Endodermal cell (in vitro differentiated cells): ENCODE data around the gene CDON. TPM values are rescaled to one million over a fixed set of nuclear protein-coding genes. Genes with fewer than 3 reads are reported as not detected.

Source experiments
- DNase-seq: peaks from one replicate; pipeline ENCODE4 v3.0.0-alpha.2; 2017
- H3K27ac ChIP-seq: 2 replicates; pipeline ENCODE4 v1.5.1; 2013; ENCODE audit warnings: mild to moderate bottlenecking, low read depth, low read length, moderate library complexity
- H3K27me3 ChIP-seq: 2 replicates; pipeline ENCODE4 v1.6.1; 2013; ENCODE audit warnings: mild to moderate bottlenecking, low read length, moderate library complexity; ENCODE audit not compliant: insufficient read depth, control insufficient read depth, poor library complexity, severe bottlenecking
- H3K36me3 ChIP-seq: 2 replicates; pipeline ENCODE4 v1.7.0; 2013; ENCODE audit warnings: mild to moderate bottlenecking, low read length, moderate library complexity; ENCODE audit not compliant: control insufficient read depth, insufficient read depth
- H3K4me1 ChIP-seq: one replicate; pipeline ENCODE4 v1.7.0; 2013; ENCODE audit warnings: low read length; ENCODE audit not compliant: control insufficient read depth, insufficient read depth
- H3K4me3 ChIP-seq: 2 replicates; pipeline ENCODE4 v1.5.1; 2013; ENCODE audit warnings: mild to moderate bottlenecking, low read length, moderate library complexity
- H3K9ac ChIP-seq: 2 replicates; pipeline ENCODE4 v1.6.1; 2013; ENCODE audit warnings: mild to moderate bottlenecking, low read length, moderate library complexity; ENCODE audit not compliant: poor library complexity, severe bottlenecking; ENCODE audit errors: extremely low read depth
- H3K9me3 ChIP-seq: 2 replicates; pipeline ENCODE4 v1.6.1; 2013; ENCODE audit warnings: mild to moderate bottlenecking, low read length, moderate library complexity; ENCODE audit not compliant: control insufficient read depth
- H3K27ac Mint-ChIP-seq: 2 replicates; pipeline ENCODE4 v1.8.0; 2020; ENCODE audit warnings: mixed read lengths
- H3K27me3 Mint-ChIP-seq: 2 replicates; pipeline ENCODE4 v1.8.0; 2021; ENCODE audit warnings: mild to moderate bottlenecking, mixed read lengths; ENCODE audit not compliant: insufficient read depth
- H3K36me3 Mint-ChIP-seq: 2 replicates; pipeline ENCODE4 v1.8.0; 2020; ENCODE audit warnings: low read depth, mixed read lengths
- H3K4me1 Mint-ChIP-seq: 2 replicates; pipeline ENCODE4 v1.8.0; 2020; ENCODE audit warnings: mixed read lengths
- H3K4me3 Mint-ChIP-seq: 2 replicates; pipeline ENCODE4 v1.8.0; 2020; ENCODE audit warnings: mild to moderate bottlenecking, moderate library complexity, mixed read lengths
- H3K9me3 Mint-ChIP-seq: 2 replicates; pipeline ENCODE4 v1.8.0; 2020; ENCODE audit warnings: mild to moderate bottlenecking, mixed read lengths
- WGBS, 2 experiments: methylation state at CpG; one replicate each; pipeline versions ENCODE4 v1.1.5 to v1.1.7; 2013; ENCODE audit warnings: missing lambda C conversion rate in 2 of 2, mixed read lengths in 1 of 2; ENCODE audit not compliant: insufficient coverage in 1 of 2, insufficient read length in 1 of 2; 5-methylcytosine and 5-hydroxymethylcytosine counted together
- total RNA-seq, 2 donors: library from RNA; stranded (reverse); fragmentation: NEBNext Ultra II Directional in 1 of 2; extraction: Animal tissue kit (Norgen Biotek cat#: 25700) in 1 of 2; gene quantifications; 2 replicates in 1 of 2; 3 replicates in 1 of 2; pipeline ENCODE4 v1.2.1, GENCODE V29; 2021
- TF ChIP-seq, protein P1 (sequence below): fragments of 200-600 bp; sonication (generic); conservative IDR thresholded peaks from 2 replicates; pipeline ENCODE4 v1.5.0; 2021; ENCODE audit warnings: antibody characterized with exemption, mild to moderate bottlenecking

CDON gene
- total RNA-seq, 2 donors from 2014 or later = 19.2 to 24.5 TPM

DNA sequence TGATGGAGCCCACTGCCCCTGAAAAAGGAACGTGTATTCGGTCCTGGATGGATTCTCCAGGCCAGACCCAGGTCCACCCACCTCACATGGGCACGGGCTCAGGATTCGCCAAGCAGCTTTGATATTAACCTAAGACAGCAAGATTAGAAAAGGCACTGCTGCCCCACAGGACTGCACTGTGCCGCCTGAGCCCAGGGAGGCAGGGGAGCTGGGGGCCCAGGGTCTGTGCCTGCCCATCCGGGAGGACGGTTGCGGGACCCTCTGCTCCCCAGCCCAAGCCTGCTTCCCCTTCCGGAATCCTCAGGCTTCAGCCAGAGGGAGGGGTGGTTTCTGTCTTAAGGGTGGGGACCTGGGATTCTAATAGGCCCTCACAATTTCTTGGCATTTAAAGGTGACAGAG, 130.4 kb downstream of the CDON start:
- Mint-ChIP-seq H3K4me1 (peaks cover 13% of the 10 kb centered on the region), H3K36me3 (no peaks in the 10 kb centered on the region), H3K9me3 (no peaks in the 10 kb centered on the region), H3K27ac (no peak overlapping the region), H3K27me3 (peaks cover 5% of the 10 kb centered on the region), H3K4me3 (no peak overlapping the region)
- Histone ChIP-seq H3K36me3 (no peaks in the 10 kb centered on the region), H3K27me3 (peaks cover 18% of the 10 kb centered on the region), H3K4me3 (no peak overlapping the region), H3K9ac (no peak overlapping the region), H3K27ac (no peak overlapping the region), H3K4me1 (no peaks in the 10 kb centered on the region), H3K9me3 (no peaks in the 10 kb centered on the region)
- WGBS, 2 experiments = 78 to 86% methylated on average over 6 to 9 of the region's 9 CpGs
- no peak for DNase-seq
- TF ChIP-seq, protein P1, sequence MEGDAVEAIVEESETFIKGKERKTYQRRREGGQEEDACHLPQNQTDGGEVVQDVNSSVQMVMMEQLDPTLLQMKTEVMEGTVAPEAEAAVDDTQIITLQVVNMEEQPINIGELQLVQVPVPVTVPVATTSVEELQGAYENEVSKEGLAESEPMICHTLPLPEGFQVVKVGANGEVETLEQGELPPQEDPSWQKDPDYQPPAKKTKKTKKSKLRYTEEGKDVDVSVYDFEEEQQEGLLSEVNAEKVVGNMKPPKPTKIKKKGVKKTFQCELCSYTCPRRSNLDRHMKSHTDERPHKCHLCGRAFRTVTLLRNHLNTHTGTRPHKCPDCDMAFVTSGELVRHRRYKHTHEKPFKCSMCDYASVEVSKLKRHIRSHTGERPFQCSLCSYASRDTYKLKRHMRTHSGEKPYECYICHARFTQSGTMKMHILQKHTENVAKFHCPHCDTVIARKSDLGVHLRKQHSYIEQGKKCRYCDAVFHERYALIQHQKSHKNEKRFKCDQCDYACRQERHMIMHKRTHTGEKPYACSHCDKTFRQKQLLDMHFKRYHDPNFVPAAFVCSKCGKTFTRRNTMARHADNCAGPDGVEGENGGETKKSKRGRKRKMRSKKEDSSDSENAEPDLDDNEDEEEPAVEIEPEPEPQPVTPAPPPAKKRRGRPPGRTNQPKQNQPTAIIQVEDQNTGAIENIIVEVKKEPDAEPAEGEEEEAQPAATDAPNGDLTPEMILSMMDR = no peak

DNA sequence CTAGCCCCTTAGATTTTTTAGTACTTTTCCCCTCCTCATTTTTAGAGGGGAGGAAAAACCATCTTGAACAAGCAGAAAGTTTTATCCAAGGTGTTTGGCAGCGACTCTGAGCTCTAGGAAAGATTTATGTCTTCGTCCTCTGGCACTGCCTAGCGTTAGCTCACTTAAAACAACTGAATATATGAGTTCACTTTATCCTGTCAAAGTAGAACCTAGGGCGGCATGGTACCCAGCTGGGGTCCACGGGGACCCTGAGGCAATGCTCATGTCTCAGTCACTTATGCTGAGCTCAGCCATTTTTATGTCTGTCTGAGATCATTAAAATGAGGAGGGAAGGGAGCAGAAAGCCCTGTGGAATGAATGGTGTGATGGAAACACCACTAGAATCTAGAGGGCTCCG, 131.0 kb downstream of the CDON start:
- no peaks in the 10 kb centered on the region for H3K9me3 ChIP-seq
- no peak for DNase-seq
- Mint-ChIP-seq H3K9me3 (no peaks in the 10 kb centered on the region), H3K4me1 (peaks cover 13% of the 10 kb centered on the region), H3K27me3 (peaks cover 7% of the 10 kb centered on the region), H3K4me3 (no peak overlapping the region), H3K27ac (no peak overlapping the region), H3K36me3 (no peaks in the 10 kb centered on the region)
- no peaks in the 10 kb centered on the region for H3K4me1 ChIP-seq
- no peak overlapping the region for H3K9ac ChIP-seq
- WGBS, 2 experiments = 91 to 93% methylated on average over 3 to 6 of the region's 6 CpGs
- TF ChIP-seq, protein P1 = no peak
- H3K27ac ChIP-seq = no peak overlapping the region
- no peak overlapping the region for H3K4me3 ChIP-seq
- peaks cover 18% of the 10 kb centered on the region for H3K27me3 ChIP-seq
- H3K36me3 ChIP-seq = no peaks in the 10 kb centered on the region

DNA sequence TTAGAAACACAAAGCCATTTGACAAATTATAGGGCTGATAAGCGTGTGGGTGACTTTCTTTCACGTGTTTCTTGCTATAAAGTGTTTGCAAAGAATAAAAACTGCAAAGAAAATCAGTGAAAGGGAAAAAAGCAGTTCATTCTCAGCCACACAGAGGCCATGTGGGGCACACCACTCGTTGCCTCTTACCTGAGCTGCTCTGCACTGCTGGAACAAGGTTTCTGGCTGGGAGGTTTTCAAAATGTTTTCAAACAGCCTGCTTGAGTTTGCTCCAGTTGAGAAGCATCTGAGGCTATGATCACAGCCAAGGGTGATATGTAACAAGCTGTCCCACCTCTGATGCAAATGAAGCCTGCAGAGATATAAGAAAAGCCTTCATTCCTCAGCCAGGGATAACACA, 131.6 kb downstream of the CDON start:
- DNase-seq = no peak
- Histone ChIP-seq H3K27ac (no peak overlapping the region), H3K4me1 (no peaks in the 10 kb centered on the region), H3K9ac (no peak overlapping the region), H3K36me3 (no peaks in the 10 kb centered on the region), H3K4me3 (no peak overlapping the region), H3K9me3 (no peaks in the 10 kb centered on the region), H3K27me3 (peaks cover 18% of the 10 kb centered on the region)
- no peaks in the 10 kb centered on the region for H3K36me3 Mint-ChIP-seq
- TF ChIP-seq, protein P1 = no peak
- 79 to 80% methylated on average over 3 of the region's 3 CpGs for WGBS, 2 experiments
- no peak overlapping the region for H3K27ac Mint-ChIP-seq
- no peak overlapping the region for H3K4me3 Mint-ChIP-seq
- H3K4me1 Mint-ChIP-seq = peaks cover 13% of the 10 kb centered on the region
- H3K9me3 Mint-ChIP-seq = no peaks in the 10 kb centered on the region
- H3K27me3 Mint-ChIP-seq = peaks cover 7% of the 10 kb centered on the region
